ENCODE data around the gene IGFBP4. TPM values are rescaled to one million over a fixed set of nuclear protein-coding genes. Genes with fewer than 3 reads are reported as not detected.

The IGFBP4 gene
- total and polyA plus RNA-seq, 4 donors, result 197 to 565 (median 215) TPM

GRCh38 chr17:40436636-40437035 is 6.6 kb upstream of the IGFBP4 start:
- no peaks in the 10 kb centered on the region for H3K36me3 ChIP-seq (ENCODE audit: control insufficient read depth in 4 of 4, insufficient read depth in 4 of 4, low read length in 4 of 4)
- H3K4me1 ChIP-seq (ENCODE audit: control insufficient read depth in 5 of 5, insufficient read depth in 5 of 5, low read length in 5 of 5), result peaks cover 0 to 16% (median 3%) of the 10 kb centered on the region in 5 donors
- ATAC-seq (ENCODE audit: insufficient read depth, low FRiP score) (no peak), DNase-seq (no peak)
- no peak overlapping the region for H3K9ac ChIP-seq (ENCODE audit: insufficient read depth in 1 of 2, low read length in 2 of 2)
- no peak overlapping the region for H3K4me3 ChIP-seq
- no peaks in the 10 kb centered on the region for H3K27me3 ChIP-seq (ENCODE audit: control insufficient read depth in 3 of 3, insufficient read depth in 3 of 3, low read length in 2 of 3)
- H3K27ac ChIP-seq (ENCODE audit: low read depth in 1 of 2, low read length in 1 of 2), result no peak overlapping the region
- no peaks in the 10 kb centered on the region for H3K9me3 ChIP-seq (ENCODE audit: control insufficient read depth in 4 of 4, insufficient read depth in 3 of 4, low read length in 3 of 4)
- no peak for TF ChIP-seq CTCF (IDR thresholded peaks at IDR 0.05; ENCODE audit: control extremely low read depth, extremely low read depth)
- WGBS, 2 donors, result 57 to 65% methylated on average over 5 of the region's 5 CpGs

- Histone ChIP-seq H3K4me1 (ENCODE audit: control insufficient read depth in 5 of 5, insufficient read depth in 5 of 5, low read length in 5 of 5) (peaks cover 0 to 16% (median 3%) of the 10 kb centered on the region in 5 donors), H3K27ac (ENCODE audit: low read depth in 1 of 2, low read length in 1 of 2) (no peak overlapping the region), H3K9ac (ENCODE audit: insufficient read depth in 1 of 2, low read length in 2 of 2) (no peak overlapping the region), H3K4me3 (no peak overlapping the region), H3K9me3 (ENCODE audit: control insufficient read depth in 4 of 4, insufficient read depth in 3 of 4, low read length in 3 of 4) (no peaks in the 10 kb centered on the region), H3K27me3 (ENCODE audit: control insufficient read depth in 3 of 3, insufficient read depth in 3 of 3, low read length in 2 of 3) (no peaks in the 10 kb centered on the region), H3K36me3 (ENCODE audit: control insufficient read depth in 4 of 4, insufficient read depth in 4 of 4, low read length in 4 of 4) (no peaks in the 10 kb centered on the region)
- ATAC-seq (ENCODE audit: insufficient read depth, low FRiP score), result no peak
- no peak for TF ChIP-seq CTCF (IDR thresholded peaks at IDR 0.05; ENCODE audit: control extremely low read depth, extremely low read depth)
- DNase-seq, result no peak
- WGBS, 2 donors, result 83 to 85% methylated on average over 5 of the region's 5 CpGs
Observed at GRCh38 chr17:40437095-40437732, 6.0 kb upstream of the IGFBP4 start.

GRCh38 chr17:40440166-40440565 is 3.1 kb upstream of the IGFBP4 start:
- no peak overlapping the region for H3K27ac ChIP-seq (ENCODE audit: low read depth in 1 of 2, low read length in 1 of 2)
- H3K36me3 ChIP-seq (ENCODE audit: control insufficient read depth in 4 of 4, insufficient read depth in 4 of 4, low read length in 4 of 4), result no peaks in the 10 kb centered on the region
- no peaks in the 10 kb centered on the region for H3K27me3 ChIP-seq (ENCODE audit: control insufficient read depth in 3 of 3, insufficient read depth in 3 of 3, low read length in 2 of 3)
- H3K4me1 ChIP-seq (ENCODE audit: control insufficient read depth in 5 of 5, insufficient read depth in 5 of 5, low read length in 5 of 5), result peaks cover 0 to 28% (median 3%) of the 10 kb centered on the region in 5 donors
- TF ChIP-seq CTCF (IDR thresholded peaks at IDR 0.05; ENCODE audit: control extremely low read depth, extremely low read depth), result no peak
- no peak for DNase-seq
- no peaks in the 10 kb centered on the region for H3K9me3 ChIP-seq (ENCODE audit: control insufficient read depth in 4 of 4, insufficient read depth in 3 of 4, low read length in 3 of 4)
- WGBS, 2 donors, result 78 to 83% methylated on average over 4 of the region's 4 CpGs
- no peak overlapping the region for H3K4me3 ChIP-seq
- ATAC-seq (ENCODE audit: insufficient read depth, low FRiP score), result no peak
- no peak overlapping the region for H3K9ac ChIP-seq (ENCODE audit: insufficient read depth in 1 of 2, low read length in 2 of 2)
